Uterus (tissue), 4 donors: ENCODE data around the gene LATS1. TPM values are rescaled to one million over a fixed set of nuclear protein-coding genes. Genes with fewer than 3 reads are reported as not detected.

Experiments
- DNase-seq, 2 donors: peaks; one replicate each; pipeline ENCODE4 v3.0.0-alpha.2; 2019 to 2020
- H3K27ac ChIP-seq, 2 donors: fragments of 200-600 bp; sonication (generic); 1 replicate in 1 of 2; 2 replicates in 1 of 2; pipeline ENCODE4 v1.5.1; 2016 to 2018
- H3K27me3 ChIP-seq, 2 donors: fragments of 200-600 bp; sonication (generic); one replicate each; pipeline ENCODE4 v1.5.1; 2018 to 2019; ENCODE audit warnings: control low read depth in 1 of 2
- H3K36me3 ChIP-seq, 2 donors: fragments of 200-600 bp; sonication (generic); one replicate each; pipeline ENCODE4 v1.5.1; 2019; ENCODE audit warnings: control low read depth in 1 of 2
- H3K4me1 ChIP-seq, 2 donors: fragments of 200-600 bp; sonication (generic); one replicate each; pipeline ENCODE4 v1.5.1; 2018 to 2019; ENCODE audit warnings: control low read depth in 1 of 2
- H3K4me3 ChIP-seq, 2 donors: fragments of 200-600 bp; sonication (generic); 1 replicate in 1 of 2; 2 replicates in 1 of 2; pipeline ENCODE4 v1.5.1; 2018 to 2019; ENCODE audit warnings: mild to moderate bottlenecking in 1 of 2
- H3K9me3 ChIP-seq, 2 donors: fragments of 200-600 bp; sonication (generic); one replicate each; pipeline ENCODE4 v1.5.1; 2019; ENCODE audit warnings: control low read depth in 1 of 2
- POLR2A ChIP-seq, 2 donors: fragments of 450-650 bp; IDR thresholded peaks; one replicate each; pipeline ENCODE4 v1.6.1; 2016; ENCODE audit warnings: antibody characterized with exemption in 2 of 2, mild to moderate bottlenecking in 1 of 2, moderate library complexity in 1 of 2
- intact Hi-C: fragments of 100-400 bp; cut with DNase I; formaldehyde crosslinking; loops from one replicate; pipeline ENCODE4 v1.15.1; 2023; ENCODE audit warnings: low total_unique reads
- total RNA-seq, 4 donors: library from RNA; depleted of rRNA in 3 of 4; stranded (reverse); fragments of >200 nt in 3 of 4; gene quantifications; one replicate each; pipeline versions ENCODE4 v1.1.0 to v1.2.4, GENCODE V29; 2014 to 2023
- TF ChIP-seq, protein P1 (sequence below), 4 experiments: fragments of 200-600 bp in 2 of 4; fragments of 450-650 bp in 2 of 4; sonication (generic) in 2 of 4; IDR thresholded peaks; one replicate each; pipeline ENCODE4 v1.5.1; 2016 to 2019; ENCODE audit warnings: antibody characterized with exemption in 4 of 4, mild to moderate bottlenecking in 2 of 4, moderate library complexity in 1 of 4
- donor health status: DM: yes; HTN: yes; CAD: no.

The LATS1 gene
- total RNA-seq, 4 donors from 2014 or later = 8.5 to 45.4 (median 27.4) TPM

- H3K36me3 ChIP-seq = no peaks in the 10 kb centered on the region
- no peak for DNase-seq
- H3K4me3 ChIP-seq = no peak overlapping the region
- no peaks in the 10 kb centered on the region for H3K9me3 ChIP-seq
- intact Hi-C loops = no loop called here
- H3K4me1 ChIP-seq = peaks cover 0 to 3% of the 10 kb centered on the region in 2 donors
- no peak for TF ChIP-seq POLR2A (IDR thresholded peaks at IDR 0.05)
- TF ChIP-seq, protein P1, sequence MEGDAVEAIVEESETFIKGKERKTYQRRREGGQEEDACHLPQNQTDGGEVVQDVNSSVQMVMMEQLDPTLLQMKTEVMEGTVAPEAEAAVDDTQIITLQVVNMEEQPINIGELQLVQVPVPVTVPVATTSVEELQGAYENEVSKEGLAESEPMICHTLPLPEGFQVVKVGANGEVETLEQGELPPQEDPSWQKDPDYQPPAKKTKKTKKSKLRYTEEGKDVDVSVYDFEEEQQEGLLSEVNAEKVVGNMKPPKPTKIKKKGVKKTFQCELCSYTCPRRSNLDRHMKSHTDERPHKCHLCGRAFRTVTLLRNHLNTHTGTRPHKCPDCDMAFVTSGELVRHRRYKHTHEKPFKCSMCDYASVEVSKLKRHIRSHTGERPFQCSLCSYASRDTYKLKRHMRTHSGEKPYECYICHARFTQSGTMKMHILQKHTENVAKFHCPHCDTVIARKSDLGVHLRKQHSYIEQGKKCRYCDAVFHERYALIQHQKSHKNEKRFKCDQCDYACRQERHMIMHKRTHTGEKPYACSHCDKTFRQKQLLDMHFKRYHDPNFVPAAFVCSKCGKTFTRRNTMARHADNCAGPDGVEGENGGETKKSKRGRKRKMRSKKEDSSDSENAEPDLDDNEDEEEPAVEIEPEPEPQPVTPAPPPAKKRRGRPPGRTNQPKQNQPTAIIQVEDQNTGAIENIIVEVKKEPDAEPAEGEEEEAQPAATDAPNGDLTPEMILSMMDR (IDR thresholded peaks at IDR 0.05) = no peak
- H3K27me3 ChIP-seq = no peaks in the 10 kb centered on the region
- no peak overlapping the region for H3K27ac ChIP-seq
Measured at GRCh38 chr6:149698175-149698574, 19.7 kb downstream of the LATS1 start.

DNA sequence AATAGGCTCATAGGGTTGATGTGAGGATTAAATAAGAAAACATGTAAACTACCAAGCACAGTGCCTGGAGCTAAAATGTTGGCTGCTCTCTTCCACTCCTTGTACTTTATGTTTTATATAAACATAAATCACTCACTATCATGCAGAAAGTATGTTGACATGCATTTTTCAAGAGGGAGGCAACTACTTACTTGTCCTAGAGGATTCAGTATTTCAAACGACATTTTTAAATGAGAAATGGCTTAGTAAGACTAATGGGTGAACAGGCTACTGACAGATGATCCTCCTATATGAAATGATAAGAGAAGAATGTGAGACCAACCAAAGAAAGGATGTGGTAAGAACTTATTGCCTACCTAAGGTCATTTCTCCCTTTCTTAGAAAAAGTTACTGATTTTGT, 21.0 kb downstream of the LATS1 start:
- intact Hi-C loops = no loop called here
- H3K9me3 ChIP-seq = no peaks in the 10 kb centered on the region
- H3K4me1 ChIP-seq = peaks cover 0 to 3% of the 10 kb centered on the region in 2 donors
- no peak overlapping the region for H3K27ac ChIP-seq
- H3K4me3 ChIP-seq = no peak overlapping the region
- no peaks in the 10 kb centered on the region for H3K27me3 ChIP-seq
- TF ChIP-seq POLR2A (IDR thresholded peaks at IDR 0.05) = no peak
- TF ChIP-seq, protein P1 (IDR thresholded peaks at IDR 0.05) = no peak
- no peak for DNase-seq
- H3K36me3 ChIP-seq = no peaks in the 10 kb centered on the region

GRCh38 chr6:149694921-149695320, 23.0 kb downstream of the LATS1 start:
- H3K9me3 ChIP-seq = no peaks in the 10 kb centered on the region

GRCh38 chr6:149691201-149691600, 26.7 kb downstream of the LATS1 start:
- no peak overlapping the region for H3K27ac ChIP-seq
- no peak for DNase-seq
- intact Hi-C loops = no loop called here
- no peaks in the 10 kb centered on the region for H3K4me1 ChIP-seq
- TF ChIP-seq, protein P1 (IDR thresholded peaks at IDR 0.05) = no peak
- no peak for TF ChIP-seq POLR2A (IDR thresholded peaks at IDR 0.05)
- no peak overlapping the region for H3K4me3 ChIP-seq
- H3K27me3 ChIP-seq = no peaks in the 10 kb centered on the region
- H3K9me3 ChIP-seq = no peaks in the 10 kb centered on the region
- no peaks in the 10 kb centered on the region for H3K36me3 ChIP-seq

More at GRCh38 chr6:149694921-149695320, 23.0 kb downstream of the LATS1 start:
- intact Hi-C loops = no loop called here
- Histone ChIP-seq H3K27ac (no peak overlapping the region), H3K36me3 (no peaks in the 10 kb centered on the region), H3K4me3 (no peak overlapping the region), H3K4me1 (peaks cover 0 to 3% of the 10 kb centered on the region in 2 donors), H3K27me3 (no peaks in the 10 kb centered on the region)
- TF ChIP-seq, protein P1 (IDR thresholded peaks at IDR 0.05) = no peak
- TF ChIP-seq POLR2A (IDR thresholded peaks at IDR 0.05) = no peak
- no peak for DNase-seq

GRCh38 chr6:149686230-149686629, 31.7 kb downstream of the LATS1 start:
- DNase-seq = no peak
- TF ChIP-seq, protein P1 (IDR thresholded peaks at IDR 0.05) = no peak
- no peak for TF ChIP-seq POLR2A (IDR thresholded peaks at IDR 0.05)
- Histone ChIP-seq H3K9me3 (no peaks in the 10 kb centered on the region), H3K4me3 (no peak overlapping the region), H3K4me1 (no peaks in the 10 kb centered on the region), H3K36me3 (no peaks in the 10 kb centered on the region), H3K27ac (no peak overlapping the region), H3K27me3 (no peaks in the 10 kb centered on the region)
- intact Hi-C loops = no loop called here
